Astrocyte (in vitro differentiated cells and primary cell): Measurements from ENCODE around the gene KRT86.

Source experiments
- CTCF ChIP-seq: IDR thresholded peaks from 2 replicates; pipeline ENCODE4 v1.5.1; 2011; ENCODE audit warnings: low read depth, mild to moderate bottlenecking, inconsistent platforms, low read length, moderate library complexity; ENCODE audit not compliant: insufficient read depth
- EZH2 ChIP-seq: IDR thresholded peaks from 2 replicates; pipeline ENCODE4 v1.6.1; 2012; ENCODE audit warnings: mild to moderate bottlenecking, low read length, inconsistent platforms; ENCODE audit not compliant: insufficient read depth

- TF ChIP-seq CTCF: no peak
- no peak for TF ChIP-seq EZH2
These were observed 49.7 kb downstream of the KRT86 start for GRCh38 chr12:52324153-52324444.
